DOHH2 (cell line): ENCODE measurements around the gene CEACAM3.

Experiments used
- H3F3A ChIP-seq: fragments of 200-600 bp; sonication (generic), shearing (Covaris generic); 2 replicates; pipeline ENCODE4 v1.6.0; 2016; ENCODE audit warnings: antibody characterized with exemption, mild to moderate bottlenecking; ENCODE audit not compliant: control insufficient read depth, insufficient read depth
- H3K27ac ChIP-seq: fragments of 200-600 bp; sonication (generic); 2 replicates; pipeline ENCODE4 v1.5.1; 2014; ENCODE audit warnings: low read depth, mild to moderate bottlenecking, low read length, moderate library complexity
- H3K27me3 ChIP-seq: fragments of 200-600 bp; sonication (generic); 2 replicates; pipeline ENCODE4 v1.6.1; 2014; ENCODE audit warnings: mild to moderate bottlenecking, low read length, mixed read lengths; ENCODE audit not compliant: control insufficient read depth
- H3K36me3 ChIP-seq: fragments of 200-600 bp; sonication (generic); 2 replicates; pipeline ENCODE4 v1.6.1; 2014; ENCODE audit warnings: mild to moderate bottlenecking, low read length, moderate library complexity, mixed read lengths; ENCODE audit not compliant: control insufficient read depth
- H3K4me1 ChIP-seq: fragments of 200-600 bp; sonication (generic); 2 replicates; pipeline ENCODE4 v1.6.1; 2014; ENCODE audit warnings: mild to moderate bottlenecking, low read length, mixed read lengths; ENCODE audit not compliant: control insufficient read depth
- H3K4me2 ChIP-seq: fragments of 200-600 bp; sonication (generic); 2 replicates; pipeline ENCODE4 v1.6.0; 2014; ENCODE audit warnings: mild to moderate bottlenecking, low read length, moderate library complexity
- H3K4me3 ChIP-seq: fragments of 200-600 bp; sonication (generic); 2 replicates; pipeline ENCODE4 v1.5.1; 2014; ENCODE audit warnings: mild to moderate bottlenecking, low read length, mixed read lengths
- H3K79me2 ChIP-seq: fragments of 200-600 bp; sonication (generic); 2 replicates; pipeline ENCODE4 v1.6.1; 2014; ENCODE audit warnings: mild to moderate bottlenecking, low read length, mixed read lengths; ENCODE audit not compliant: control insufficient read depth
- H3K9me2 ChIP-seq: fragments of 200-600 bp; sonication (generic); replicated peaks from 2 replicates; pipeline ENCODE4 v1.6.1; 2014; ENCODE audit warnings: mild to moderate bottlenecking, low read length, mixed read lengths; ENCODE audit not compliant: control insufficient read depth
- H3K9me3 ChIP-seq: fragments of 200-600 bp; sonication (generic); 2 replicates; pipeline ENCODE4 v1.6.1; 2014; ENCODE audit warnings: antibody characterized with exemption, low read length, mixed read lengths; ENCODE audit not compliant: control insufficient read depth, insufficient read depth
- H4K20me1 ChIP-seq: fragments of 200-600 bp; sonication (generic); 2 replicates; pipeline ENCODE4 v1.6.0; 2014; ENCODE audit warnings: low read depth, mild to moderate bottlenecking, antibody characterized with exemption, low read length, moderate library complexity; ENCODE audit not compliant: control insufficient read depth, insufficient read depth
- CTCF ChIP-seq: fragments of 200-600 bp; sonication (generic); IDR thresholded peaks from one replicate; pipeline ENCODE4 v1.5.1; 2014; ENCODE audit warnings: antibody characterized with exemption, mild to moderate bottlenecking, low read depth, low read length; ENCODE audit not compliant: poor library complexity, severe bottlenecking
- EZH2phosphoT487 ChIP-seq: fragments of 200-600 bp; sonication (generic); IDR thresholded peaks from 2 replicates; pipeline ENCODE4 v1.6.1; 2017; ENCODE audit warnings: borderline replicate concordance, mild to moderate bottlenecking, antibody characterized with exemption, low read length, moderate library complexity, mixed read lengths

Gene CEACAM3

GRCh38 chr19:41796901-41797300 is 514 bp downstream of the CEACAM3 start:
- H3K4me1 ChIP-seq, result peaks cover 6% of the 10 kb centered on the region
- peaks cover 7% of the 10 kb centered on the region; the same call in 1 of the 2 replicates for H3K9me3 ChIP-seq
- H3K27ac ChIP-seq, result no peak overlapping the region
- H3K27me3 ChIP-seq, result peaks cover 18% of the 10 kb centered on the region
- no peaks in the 10 kb centered on the region for H3K36me3 ChIP-seq
- H3K4me2 ChIP-seq, result no peak overlapping the region
- no peaks in the 10 kb centered on the region for H3K9me2 ChIP-seq
- no peaks in the 10 kb centered on the region for H4K20me1 ChIP-seq
- no peaks in the 10 kb centered on the region for H3F3A ChIP-seq
- no peak for TF ChIP-seq CTCF
- TF ChIP-seq EZH2phosphoT487, result no peak
- H3K79me2 ChIP-seq, result no peaks in the 10 kb centered on the region
- no peak overlapping the region for H3K4me3 ChIP-seq

- no peak overlapping the region for H3K4me2 ChIP-seq
- no peaks in the 10 kb centered on the region for H4K20me1 ChIP-seq
- TF ChIP-seq EZH2phosphoT487 (no peak), CTCF (no peak)
- no peak overlapping the region for H3K27ac ChIP-seq
- no peak overlapping the region for H3K4me3 ChIP-seq
- H3K36me3 ChIP-seq, result no peaks in the 10 kb centered on the region
- peaks cover 7% of the 10 kb centered on the region; the same call in 1 of the 2 replicates for H3K9me3 ChIP-seq
- no peaks in the 10 kb centered on the region for H3K79me2 ChIP-seq
- H3K4me1 ChIP-seq, result peaks cover 28% of the 10 kb centered on the region
- no peaks in the 10 kb centered on the region for H3F3A ChIP-seq
- H3K9me2 ChIP-seq, result no peaks in the 10 kb centered on the region
- peaks cover 9% of the 10 kb centered on the region; the same call in 1 of the 2 replicates for H3K27me3 ChIP-seq
These were observed 3.1 kb downstream of the CEACAM3 start for GRCh38 chr19:41799444-41800000.

GRCh38 chr19:41801031-41801430 is 4.6 kb downstream of the CEACAM3 start:
- no peak for TF ChIP-seq CTCF
- no peak for TF ChIP-seq EZH2phosphoT487
- no peak overlapping the region for H3K4me2 ChIP-seq

More at GRCh38 chr19:41801031-41801430, 4.6 kb downstream of the CEACAM3 start:
- Histone ChIP-seq H3K79me2 (no peaks in the 10 kb centered on the region), H3K9me2 (no peaks in the 10 kb centered on the region), H3K4me3 (no peak overlapping the region), H3K36me3 (no peaks in the 10 kb centered on the region), H3K27me3 (peaks cover 6% of the 10 kb centered on the region; the same call in 1 of the 2 replicates), H3K27ac (no peak overlapping the region), H3K4me1 (peaks cover 41% of the 10 kb centered on the region), H3K9me3 (peaks cover 7% of the 10 kb centered on the region; the same call in 1 of the 2 replicates), H3F3A (no peaks in the 10 kb centered on the region), H4K20me1 (no peaks in the 10 kb centered on the region)
